Measurements from ENCODE around the gene SCN7A.
"Not testable (repeated sequence)": the region's sequence is repeated elsewhere in the genome, so short reads cannot be mapped to it uniquely, and the experiment has no call there.

The SCN7A gene

GRCh38 chr2:166388481-166389070 is 105.5 kb downstream of the SCN7A start:
- no peak for DNase-seq

- DNase-seq = no peak
These were observed 108.7 kb downstream of the SCN7A start for GRCh38 chr2:166385313-166385712.

DNA sequence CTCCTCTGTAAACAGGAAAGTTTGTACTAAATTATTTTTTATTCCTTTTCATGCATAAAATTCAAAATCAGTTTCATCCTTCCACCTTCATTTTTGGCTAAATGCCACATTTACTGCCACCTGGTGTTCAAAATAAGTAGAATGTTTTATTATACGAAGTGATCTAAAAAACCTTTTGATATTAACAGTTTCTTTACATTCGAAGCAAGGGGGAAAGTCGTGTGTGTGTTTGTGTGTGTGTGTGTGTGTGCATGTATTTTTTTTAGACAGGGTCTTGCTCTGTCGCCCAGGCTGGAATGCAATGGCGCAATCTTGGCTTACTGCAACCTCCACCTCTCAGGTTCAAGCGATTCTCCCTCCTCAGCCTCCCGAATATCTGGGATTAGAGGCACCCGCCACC is 109.3 kb downstream of the SCN7A start:
- DNase-seq = no peak

DNA sequence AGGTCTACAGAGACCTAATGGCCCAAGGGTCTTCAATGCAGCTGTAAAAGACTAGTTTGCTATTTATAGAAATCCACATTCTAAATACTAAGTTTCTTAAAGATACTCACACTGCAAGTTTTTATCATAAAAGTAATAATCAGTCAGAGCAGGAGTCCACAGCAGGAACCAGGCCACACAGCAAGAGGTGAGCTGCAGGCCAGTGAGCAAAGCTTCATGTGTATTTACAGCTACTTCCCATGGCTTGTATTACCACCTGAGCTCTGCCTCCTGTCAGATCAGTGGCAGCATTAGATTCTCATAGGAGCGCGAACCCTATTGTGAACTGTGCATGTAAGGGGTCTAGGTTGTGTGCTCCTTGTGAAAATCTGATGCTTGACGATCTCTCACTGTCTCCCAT is 111.6 kb downstream of the SCN7A start:
- no peak for DNase-seq

DNA sequence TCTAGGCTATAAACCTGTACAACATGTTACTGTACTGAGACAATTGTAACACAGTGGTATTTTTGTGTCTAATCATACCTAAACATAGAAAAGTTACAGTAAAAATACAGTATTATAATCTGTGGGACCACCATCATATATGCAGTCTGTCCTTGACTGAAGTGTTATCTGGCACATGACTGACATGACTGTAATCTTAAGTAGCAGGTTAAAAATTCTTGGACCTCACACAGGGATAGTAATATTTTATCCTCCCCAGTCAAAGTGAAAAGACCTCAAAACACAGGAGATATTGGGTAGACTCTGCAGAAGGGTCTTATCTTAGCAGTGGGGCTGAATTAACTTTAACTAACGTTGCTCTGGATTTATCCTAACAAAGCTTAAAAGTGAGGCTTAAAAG is 113.4 kb downstream of the SCN7A start:
- DNase-seq = no peak

DNA sequence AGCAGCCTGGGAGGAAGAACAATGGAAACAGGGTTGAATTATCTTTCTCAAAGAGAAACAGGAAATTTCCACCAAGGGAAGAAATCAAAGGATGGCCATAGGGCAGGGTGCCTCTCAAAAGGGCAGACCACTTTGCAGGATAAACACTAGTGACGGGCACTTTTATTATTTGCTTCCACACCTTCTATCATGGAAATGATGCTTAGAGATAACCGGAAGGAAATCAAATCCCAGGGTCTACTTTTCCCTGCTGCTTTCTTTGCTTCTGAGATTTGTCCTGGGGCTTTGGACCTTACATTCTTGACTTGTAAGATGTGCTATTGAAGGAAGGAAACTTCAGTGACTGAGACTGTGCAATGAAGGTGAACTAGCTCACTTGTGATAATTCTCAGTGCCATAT is 117.2 kb downstream of the SCN7A start:
- DNase-seq = no peak

DNA sequence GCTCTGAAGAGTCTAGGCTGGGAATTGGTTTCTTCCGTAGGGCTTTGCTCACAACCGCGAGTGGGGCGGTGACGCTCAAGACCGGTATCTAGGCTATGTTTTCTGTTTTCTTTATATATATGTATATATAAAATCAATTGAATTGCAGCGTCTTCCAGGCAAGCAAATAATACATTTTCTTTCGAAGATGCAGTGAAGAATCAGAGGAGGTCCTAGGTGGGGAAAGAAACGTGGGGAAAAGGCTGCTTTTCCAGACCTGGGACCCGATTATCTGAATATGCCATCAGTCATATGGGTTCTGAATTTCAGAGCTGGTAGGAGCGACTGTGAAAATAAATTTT is 117.6 kb downstream of the SCN7A start:
- no peak for DNase-seq

GRCh38 chr2:166375736-166376487 is 118.1 kb downstream of the SCN7A start, which contains the start of gene SCN9A:
TSS of gene SCN9A (minus strand) at chr2:166375944. CDS start at chr2:166311756, 64,188 bp downstream.
- DNase-seq = peak; percentile 57

DNA sequence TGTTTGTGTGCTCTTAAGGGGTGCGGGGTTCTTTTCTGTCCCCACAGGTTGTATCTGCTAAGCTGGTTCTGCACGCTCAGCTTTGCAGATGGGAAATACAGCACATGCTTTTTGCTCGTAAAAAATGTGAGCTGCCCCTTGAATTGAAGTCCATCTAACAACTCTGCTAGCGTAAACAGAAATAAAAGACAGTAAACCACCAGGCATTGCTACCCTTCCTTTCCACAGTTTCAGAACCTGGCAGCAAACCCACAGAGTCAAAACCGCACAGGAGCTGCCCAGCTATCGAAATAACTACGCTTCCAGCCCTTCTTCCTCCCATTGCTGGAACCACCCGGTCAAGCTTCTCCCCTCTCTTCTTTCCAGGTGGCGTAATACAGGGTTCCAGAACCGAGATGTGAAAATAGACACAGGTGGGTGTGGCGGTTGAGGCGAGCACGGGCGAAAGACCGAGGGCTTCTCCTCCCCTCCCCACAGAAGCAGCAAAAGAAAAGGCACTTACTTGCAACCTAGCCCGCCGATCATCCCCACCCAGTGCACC is 118.8 kb downstream of the SCN7A start:
- no peak for DNase-seq

- DNase-seq = no peak
These were observed 120.1 kb downstream of the SCN7A start for GRCh38 chr2:166373951-166374350.

- DNase-seq = no peak
These were observed 120.5 kb downstream of the SCN7A start for GRCh38 chr2:166373539-166373938.

DNA sequence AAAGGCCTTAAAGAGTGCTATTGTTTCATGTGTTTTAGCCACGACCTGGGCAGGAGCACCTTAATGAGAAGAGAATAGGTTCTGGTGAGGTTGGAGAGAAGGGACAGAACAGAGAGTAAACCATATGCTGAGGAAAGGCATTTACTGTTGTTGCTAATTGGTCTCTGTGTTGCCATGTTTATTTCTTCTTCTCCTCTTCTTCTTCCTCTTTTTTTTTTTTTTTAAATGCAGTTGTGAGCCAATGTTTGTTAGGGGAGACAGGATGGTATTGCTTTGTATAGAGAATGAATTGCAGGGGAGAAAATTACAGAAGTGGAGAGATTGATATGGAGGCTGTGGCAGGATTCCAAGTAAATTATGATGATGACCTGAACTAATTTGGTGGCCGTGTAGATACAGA is 120.9 kb downstream of the SCN7A start:
- no peak for DNase-seq

GRCh38 chr2:166372046-166372445 is 122.0 kb downstream of the SCN7A start:
- DNase-seq = no peak

DNA sequence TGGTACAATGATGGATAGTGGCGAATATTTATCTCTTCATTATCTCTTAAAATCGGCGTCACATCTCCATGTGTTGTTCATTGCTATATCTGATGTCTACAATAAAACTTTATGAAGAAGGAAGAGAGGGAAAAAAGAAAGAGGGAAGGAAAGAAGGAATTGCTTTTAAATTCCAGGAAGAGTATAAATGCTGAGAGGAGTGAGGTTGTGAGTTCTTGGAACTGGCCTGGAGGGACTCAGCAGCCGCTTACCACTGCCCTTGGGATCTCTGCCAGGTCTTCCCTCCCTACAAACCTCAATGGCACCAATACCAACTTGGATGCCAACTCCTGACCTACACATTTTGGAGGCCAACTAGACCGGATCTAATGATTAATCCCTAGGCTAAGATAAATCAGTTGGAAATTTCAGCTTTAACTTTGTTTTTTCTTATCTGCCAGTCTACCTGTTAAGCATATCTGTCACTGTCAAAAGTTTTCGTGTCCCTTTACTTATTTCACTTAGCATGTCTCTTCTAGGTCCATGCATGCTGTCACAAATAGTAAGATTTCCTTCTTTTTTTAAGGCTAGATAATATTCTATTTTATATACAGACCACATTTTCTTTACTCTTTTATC is 128.1 kb downstream of the SCN7A start:
- DNase-seq = no peak

DNA sequence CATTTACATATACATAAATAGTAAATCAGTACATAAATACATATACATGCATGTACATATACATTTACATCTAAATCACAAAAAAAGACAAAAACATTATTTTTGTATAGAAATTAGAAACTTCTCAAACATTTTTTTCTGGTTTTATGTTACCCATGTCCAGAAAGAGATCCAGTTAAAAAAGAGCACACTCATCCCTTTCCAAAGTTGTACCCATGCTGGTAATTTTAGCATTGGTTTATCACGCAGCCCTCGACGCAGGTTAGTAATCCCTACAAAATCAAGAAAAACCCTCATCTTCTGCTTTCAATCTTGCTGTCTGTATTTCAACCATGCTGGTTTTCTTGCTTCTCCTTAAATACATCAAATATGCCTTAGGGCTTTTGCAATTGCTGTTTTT is 128.8 kb downstream of the SCN7A start:
- DNase-seq = no peak

DNA sequence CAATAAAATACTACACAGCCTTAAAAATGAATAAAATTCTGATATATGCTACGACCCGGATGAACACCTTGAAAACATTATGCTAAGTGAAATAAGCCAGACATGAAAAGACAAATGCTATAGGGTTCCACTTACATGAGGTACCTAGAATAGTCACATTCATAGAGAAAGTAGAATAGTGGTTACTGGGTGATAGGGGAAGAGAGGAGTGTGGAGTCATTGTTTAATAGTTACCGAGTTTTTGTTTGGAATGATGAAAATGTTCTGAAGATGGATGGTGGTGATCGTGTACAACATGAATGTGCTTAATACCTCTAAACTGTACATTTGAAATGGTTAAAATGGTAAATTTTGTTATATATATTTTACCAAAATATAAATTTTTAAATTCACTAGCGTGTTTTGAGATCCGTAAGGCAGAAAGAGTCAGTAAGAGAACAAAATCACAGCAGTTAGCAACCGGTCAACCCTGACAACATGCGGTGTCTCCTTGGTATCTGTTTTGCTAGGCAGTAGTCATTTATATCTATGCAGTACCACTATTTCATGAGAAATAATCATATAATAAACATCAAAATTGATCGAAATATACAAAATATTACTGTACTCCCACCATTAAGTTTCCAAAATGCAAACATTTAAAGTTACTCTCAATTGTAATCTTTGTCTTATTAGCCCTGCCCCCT is 129.4 kb downstream of the SCN7A start:
- DNase-seq = no peak

- DNase-seq = no peak
These were observed 132.5 kb downstream of the SCN7A start for GRCh38 chr2:166361351-166362153.

- DNase-seq = no peak
These were observed 133.1 kb downstream of the SCN7A start for GRCh38 chr2:166360906-166361305.

GRCh38 chr2:166360426-166360825 is 133.6 kb downstream of the SCN7A start:
- no peak for DNase-seq

DNA sequence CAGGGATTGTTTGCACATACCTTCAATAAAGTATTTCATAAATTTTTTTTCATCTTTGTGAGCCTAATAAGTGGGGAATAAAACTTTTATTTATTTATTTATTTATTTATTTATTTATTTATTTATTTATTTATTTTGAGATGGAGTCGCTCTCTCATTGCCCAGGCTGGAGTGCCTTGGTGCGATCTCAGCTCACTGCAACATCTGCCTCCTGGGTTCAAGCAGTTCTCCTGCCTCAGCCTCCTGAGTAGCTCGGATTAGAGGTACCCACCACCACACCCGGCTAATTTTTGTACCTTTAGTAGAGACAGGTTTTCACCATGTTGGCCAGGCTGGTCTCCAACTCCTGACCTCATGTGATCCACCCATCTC is 136.1 kb downstream of the SCN7A start:
- DNase-seq = not testable (repeated sequence)

GRCh38 chr2:166357068-166357949 is 136.7 kb downstream of the SCN7A start:
- no peak for DNase-seq
